ENCODE data around the gene IRS1.

GRCh38 chr2:226733189-226733858 is 66.3 kb downstream of the IRS1 start:
- no peak for TF ChIP-seq CTCF (IDR thresholded peaks at IDR 0.05; ENCODE audit: borderline replicate concordance, extremely low read depth, low read length, poor library complexity, severe bottlenecking)
- TF ChIP-seq EZH2 (IDR thresholded peaks at IDR 0.05; ENCODE audit: borderline replicate concordance, low read depth, low read length, severe bottlenecking) = no peak
